HT1080 (cell line): ENCODE measurements around the gene SLBP. TPM values are rescaled to one million over a fixed set of nuclear protein-coding genes. Genes with fewer than 3 reads are reported as not detected.
A peak's percentile ranks its signal among the peaks of the same experiment; 100 is the strongest.

Experiments
- DNase-seq: peaks from one replicate; pipeline ENCODE4 v3.0.0-alpha.2; 2015; ENCODE audit warnings: low read depth
- total RNA-seq: library from RNA; depleted of rRNA; stranded (reverse); fragments of >200 nt; shearing (Covaris generic); gene quantifications from 2 replicates; pipeline ENCODE4 v1.2.3, GENCODE V29; 2014

Gene SLBP
- total RNA-seq, 1 experiment from 2014 or later: 139 TPM

- peak; percentile 98 for DNase-seq
Measured at GRCh38 chr4:1727117-1728031, 15.3 kb upstream of the SLBP start.

GRCh38 chr4:1726146-1726934, 14.2 kb upstream of the SLBP start:
- peak; percentile 82 for DNase-seq

- DNase-seq: no peak
Measured at GRCh38 chr4:1725521-1725920, 13.4 kb upstream of the SLBP start.

GRCh38 chr4:1723131-1723801, 11.1 kb upstream of the SLBP start:
- no peak for DNase-seq

- no peak for DNase-seq
Measured at GRCh38 chr4:1722551-1723118, 10.5 kb upstream of the SLBP start.

GRCh38 chr4:1721666-1722550, 9.8 kb upstream of the SLBP start:
- DNase-seq: no peak

GRCh38 chr4:1721003-1721665, 9.0 kb upstream of the SLBP start, which contains the start of the genes TACC3 and TMEM129:
Gene TACC3 (plus strand): TSS chr4:1721521. CDS start chr4:1723422, 1,901 bp downstream.
Gene TMEM129 (minus strand): TSS chr4:1721323. CDS start chr4:1720837, 486 bp downstream.
- DNase-seq: peak; percentile 88

GRCh38 chr4:1720163-1720983, 8.3 kb upstream of the SLBP start:
- no peak for DNase-seq

- DNase-seq: no peak
Measured at GRCh38 chr4:1718095-1718850, 6.2 kb upstream of the SLBP start.

- DNase-seq: no peak
Measured at GRCh38 chr4:1717129-1718094, 5.3 kb upstream of the SLBP start.

- DNase-seq: no peak
Measured at GRCh38 chr4:1716065-1716945, 4.2 kb upstream of the SLBP start.

- DNase-seq: no peak
Measured at GRCh38 chr4:1715002-1715758, 3.1 kb upstream of the SLBP start.

GRCh38 chr4:1714303-1715001, 2.3 kb upstream of the SLBP start:
- DNase-seq: no peak
